Neural progenitor cell (in vitro differentiated cells): ENCODE data around the gene RGS3.

ENCODE experiments used
- CTCF ChIP-seq: fragments of 200-600 bp; sonication (generic); IDR thresholded peaks from 2 replicates; pipeline ENCODE4 v1.5.1; 2017; ENCODE audit warnings: antibody characterized with exemption, mild to moderate bottlenecking
- EZH2 ChIP-seq: fragments of 200-600 bp; sonication (generic); IDR thresholded peaks from 2 replicates; pipeline ENCODE4 v1.6.1; 2017; ENCODE audit warnings: antibody characterized with exemption, mild to moderate bottlenecking, moderate library complexity

GRCh38 chr9:113533335-113534225, 70.1 kb downstream of the RGS3 start:
- TF ChIP-seq EZH2 (no peak), CTCF (no peak)
